Colonic mucosa (tissue), 4 donors: ENCODE results near the gene AGAP1. TPM values are rescaled to one million over a fixed set of nuclear protein-coding genes. Genes with fewer than 3 reads are reported as not detected.

ENCODE experiments used
- DNase-seq: peaks from one replicate; pipeline ENCODE4 v3.0.0-alpha.2; 2020
- H3K27ac ChIP-seq: fragments of 200-600 bp; one replicate; pipeline ENCODE4 v1.8.0; 2021
- H3K27me3 ChIP-seq: fragments of 200-600 bp; one replicate; pipeline ENCODE4 v1.8.0; 2021
- H3K36me3 ChIP-seq: fragments of 200-600 bp; one replicate; pipeline ENCODE4 v1.8.0; 2021
- H3K4me1 ChIP-seq: fragments of 200-600 bp; one replicate; pipeline ENCODE4 v1.8.0; 2021; ENCODE audit warnings: mild to moderate bottlenecking
- H3K4me3 ChIP-seq: fragments of 200-600 bp; one replicate; pipeline ENCODE4 v1.8.0; 2021
- H3K9ac ChIP-seq, 2 donors: one replicate each; pipeline ENCODE4 v1.7.0; 2013; ENCODE audit warnings: control low read depth in 2 of 2, low read depth in 2 of 2, low read length in 2 of 2
- H3K9me3 ChIP-seq: fragments of 200-600 bp; one replicate; pipeline ENCODE4 v1.8.0; 2021
- CTCF ChIP-seq: fragments of 200-600 bp; IDR thresholded peaks from one replicate; pipeline ENCODE4 v1.8.0; 2022; ENCODE audit warnings: antibody characterized with exemption, mild to moderate bottlenecking
- intact Hi-C: fragments of 100-400 bp; cut with DNase I; formaldehyde crosslinking; loops from one replicate; pipeline ENCODE4 v1.14.1; 2022
- total RNA-seq, 2 donors: library from RNA; stranded (reverse); fragmentation: NEBNext Ultra II Directional in 1 of 2; extraction: Animal tissue kit (Norgen Biotek cat#: 25700) in 1 of 2; gene quantifications; one replicate each; pipeline ENCODE4 v1.2.1, GENCODE V29; 2021
- donor health status: healthy.
- donor health status: DM: no; HTN: no; CAD: no.
- donor health status: DM: no; HTN: no; CAD: no.

The AGAP1 gene
- total RNA-seq, 2 donors from 2014 or later = 62.1 to 62.9 TPM

- Histone ChIP-seq H3K4me1 (no peaks in the 10 kb centered on the region), H3K27me3 (no peaks in the 10 kb centered on the region), H3K9ac (no peak overlapping the region), H3K27ac (no peak overlapping the region), H3K4me3 (no peak overlapping the region), H3K36me3 (no peaks in the 10 kb centered on the region), H3K9me3 (no peaks in the 10 kb centered on the region)
- TF ChIP-seq CTCF = no peak
- intact Hi-C loops = no loop called here
- no peak for DNase-seq
These were observed 558.0 kb downstream of the AGAP1 start for GRCh38 chr2:236051806-236052205.

- H3K9ac ChIP-seq = no peak overlapping the region
- no peak overlapping the region for H3K4me3 ChIP-seq
- no peaks in the 10 kb centered on the region for H3K4me1 ChIP-seq
- no peaks in the 10 kb centered on the region for H3K27me3 ChIP-seq
- DNase-seq = no peak
- intact Hi-C loops = no loop called here
- TF ChIP-seq CTCF = no peak
- H3K27ac ChIP-seq = no peak overlapping the region
- H3K9me3 ChIP-seq = no peaks in the 10 kb centered on the region
- H3K36me3 ChIP-seq = no peaks in the 10 kb centered on the region
These were observed 558.4 kb downstream of the AGAP1 start for GRCh38 chr2:236052206-236052605.

GRCh38 chr2:236052926-236053821, 559.3 kb downstream of the AGAP1 start:
- no peaks in the 10 kb centered on the region for H3K27me3 ChIP-seq
- no peaks in the 10 kb centered on the region for H3K9me3 ChIP-seq
- no peak overlapping the region for H3K4me3 ChIP-seq
- no peak overlapping the region for H3K27ac ChIP-seq
- intact Hi-C loops = no loop called here
- DNase-seq = no peak
- no peak overlapping the region for H3K9ac ChIP-seq
- TF ChIP-seq CTCF = no peak
- H3K4me1 ChIP-seq = no peaks in the 10 kb centered on the region
- no peaks in the 10 kb centered on the region for H3K36me3 ChIP-seq

GRCh38 chr2:236054125-236054524, 560.3 kb downstream of the AGAP1 start:
- no peaks in the 10 kb centered on the region for H3K27me3 ChIP-seq
- no peak overlapping the region for H3K4me3 ChIP-seq
- H3K9ac ChIP-seq = no peak overlapping the region
- intact Hi-C loops = no loop called here
- H3K36me3 ChIP-seq = no peaks in the 10 kb centered on the region
- TF ChIP-seq CTCF = no peak
- no peaks in the 10 kb centered on the region for H3K9me3 ChIP-seq
- DNase-seq = no peak
- H3K27ac ChIP-seq = no peak overlapping the region
- H3K4me1 ChIP-seq = no peaks in the 10 kb centered on the region

- Histone ChIP-seq H3K27ac (no peak overlapping the region), H3K27me3 (no peaks in the 10 kb centered on the region), H3K9ac (no peak overlapping the region), H3K36me3 (no peaks in the 10 kb centered on the region), H3K4me3 (no peak overlapping the region), H3K9me3 (no peaks in the 10 kb centered on the region), H3K4me1 (no peaks in the 10 kb centered on the region)
- intact Hi-C loops = no loop called here
- no peak for TF ChIP-seq CTCF
- no peak for DNase-seq
These were observed 560.9 kb downstream of the AGAP1 start for GRCh38 chr2:236054621-236055305.
